ENCODE measurements around the gene SUSD4. TPM values are rescaled to one million over a fixed set of nuclear protein-coding genes. Genes with fewer than 3 reads are reported as not detected.

The SUSD4 gene
- total and polyA plus RNA-seq, 2 donors (not counting 3 experiments of a cell fraction or from before 2014, with no cell fraction given), result not detected

DNA sequence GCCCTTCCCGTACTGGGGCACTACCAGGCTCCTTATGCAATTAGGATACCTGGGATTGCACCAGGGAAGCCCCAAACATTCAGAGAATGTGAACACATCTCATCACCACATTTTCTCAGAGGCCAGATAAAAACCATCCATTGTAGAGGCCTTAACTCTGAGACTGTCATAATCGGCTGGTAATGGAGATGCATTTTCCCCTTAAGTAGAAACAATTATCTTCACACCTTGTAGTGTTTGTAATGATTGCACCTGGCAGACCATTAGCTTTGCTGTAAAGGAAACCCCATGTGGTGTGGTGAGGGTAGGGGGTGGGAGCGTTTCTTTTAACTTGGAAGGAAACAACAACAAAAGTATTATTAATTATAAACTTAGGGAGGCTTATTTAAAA lies 131.0 kb downstream of the SUSD4 start:
- dilution Hi-C loops (cut with MboI; ENCODE audit: extremely low pct_ligation_motif_present, low sequenced_read_pairs), result no loop called here
- FAIRE-seq, result no peak
- no peaks in the 10 kb centered on the region for H3K79me2 ChIP-seq (ENCODE audit: control insufficient read depth, insufficient read depth, low read length)
- no peaks in the 10 kb centered on the region for H3K36me3 ChIP-seq (ENCODE audit: control insufficient read depth in 2 of 2, extremely low read depth in 1 of 2, insufficient read depth in 2 of 2, low read length in 2 of 2)
- H3K27me3 ChIP-seq (ENCODE audit: control insufficient read depth in 2 of 2, insufficient read depth in 2 of 2, low read length in 2 of 2), result no peaks in the 10 kb centered on the region
- H3K9ac ChIP-seq (replicated peaks; ENCODE audit: extremely low read depth, insufficient read depth, low read length), result no peak overlapping the region
- no peak overlapping the region for H3K27ac ChIP-seq (ENCODE audit: insufficient read depth, low read depth, low read length)
- no peak for DNase-seq (ENCODE audit: low read depth, low spot score)
- no peaks in the 10 kb centered on the region for H3K9me3 ChIP-seq (replicated peaks; ENCODE audit: control insufficient read depth, insufficient read depth, low read length)
- ChIA-PET POLR2A (no interaction called here), CTCF (no interaction called here)
- intact Hi-C loops (cut with micrococcal nuclease), result loop anchor here (5.0 to 10.0 kb wide), 3 partner anchors 101 to 438 kb away; no protein-coding TSS in a partner anchor
- no TSS peak for BruUV-seq (replicated peaks)
- H4K20me1 ChIP-seq (replicated peaks; ENCODE audit: control insufficient read depth, extremely low read depth, insufficient read depth, low read length), result no peaks in the 10 kb centered on the region
- H3K9me1 ChIP-seq (replicated peaks; ENCODE audit: control insufficient read depth, extremely low read depth, insufficient read depth, low read length), result no peaks in the 10 kb centered on the region
- H3K4me2 ChIP-seq (ENCODE audit: insufficient read depth, low read length), result no peak overlapping the region
- no peak for TF ChIP-seq GATA2 (IDR thresholded peaks at IDR 0.05; ENCODE audit: insufficient read depth, insufficient read length, low read depth, low read length)
- TF ChIP-seq, protein P1, sequence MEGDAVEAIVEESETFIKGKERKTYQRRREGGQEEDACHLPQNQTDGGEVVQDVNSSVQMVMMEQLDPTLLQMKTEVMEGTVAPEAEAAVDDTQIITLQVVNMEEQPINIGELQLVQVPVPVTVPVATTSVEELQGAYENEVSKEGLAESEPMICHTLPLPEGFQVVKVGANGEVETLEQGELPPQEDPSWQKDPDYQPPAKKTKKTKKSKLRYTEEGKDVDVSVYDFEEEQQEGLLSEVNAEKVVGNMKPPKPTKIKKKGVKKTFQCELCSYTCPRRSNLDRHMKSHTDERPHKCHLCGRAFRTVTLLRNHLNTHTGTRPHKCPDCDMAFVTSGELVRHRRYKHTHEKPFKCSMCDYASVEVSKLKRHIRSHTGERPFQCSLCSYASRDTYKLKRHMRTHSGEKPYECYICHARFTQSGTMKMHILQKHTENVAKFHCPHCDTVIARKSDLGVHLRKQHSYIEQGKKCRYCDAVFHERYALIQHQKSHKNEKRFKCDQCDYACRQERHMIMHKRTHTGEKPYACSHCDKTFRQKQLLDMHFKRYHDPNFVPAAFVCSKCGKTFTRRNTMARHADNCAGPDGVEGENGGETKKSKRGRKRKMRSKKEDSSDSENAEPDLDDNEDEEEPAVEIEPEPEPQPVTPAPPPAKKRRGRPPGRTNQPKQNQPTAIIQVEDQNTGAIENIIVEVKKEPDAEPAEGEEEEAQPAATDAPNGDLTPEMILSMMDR (IDR thresholded peaks at IDR 0.05; ENCODE audit: extremely low read depth in 1 of 2, insufficient read depth in 1 of 2, low read depth in 1 of 2, low read length in 2 of 2), result no peak
- TF ChIP-seq JUN (IDR thresholded peaks at IDR 0.05; ENCODE audit: borderline replicate concordance, insufficient read depth, insufficient read length, low read depth), result no peak
- no peak for TF ChIP-seq EZH2 (IDR thresholded peaks at IDR 0.05; ENCODE audit: borderline replicate concordance, low read depth, low read length, severe bottlenecking)
- no peak for TF ChIP-seq POLR2AphosphoS5 (IDR thresholded peaks at IDR 0.05; ENCODE audit: insufficient read depth, low read depth, low read length)
- no peak for TF ChIP-seq FOS (IDR thresholded peaks at IDR 0.05; ENCODE audit: borderline replicate concordance, insufficient read depth, low read length)
- no peak for TF ChIP-seq POLR2A (IDR thresholded peaks at IDR 0.05; ENCODE audit: low read depth, low read length)
- TF ChIP-seq, protein P2, sequence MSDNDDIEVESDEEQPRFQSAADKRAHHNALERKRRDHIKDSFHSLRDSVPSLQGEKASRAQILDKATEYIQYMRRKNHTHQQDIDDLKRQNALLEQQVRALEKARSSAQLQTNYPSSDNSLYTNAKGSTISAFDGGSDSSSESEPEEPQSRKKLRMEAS (IDR thresholded peaks at IDR 0.05; ENCODE audit: insufficient read depth, insufficient read length), result no peak
- TF ChIP-seq MYC (IDR thresholded peaks at IDR 0.05; ENCODE audit: low read depth, low read length), result no peak
- H3K4me1 ChIP-seq (ENCODE audit: control insufficient read depth, extremely low read depth, insufficient read depth, low read length), result peaks cover 13% of the 10 kb centered on the region
- no peak overlapping the region for H3K4me3 ChIP-seq (replicated peaks in 1 of 3; ENCODE audit: insufficient read depth in 1 of 3, low read depth in 1 of 3, low read length in 3 of 3)
- no peak overlapping the region for H2AFZ ChIP-seq (ENCODE audit: low read depth, low read length)
